ENCODE data around the gene SMOC2.

DNA sequence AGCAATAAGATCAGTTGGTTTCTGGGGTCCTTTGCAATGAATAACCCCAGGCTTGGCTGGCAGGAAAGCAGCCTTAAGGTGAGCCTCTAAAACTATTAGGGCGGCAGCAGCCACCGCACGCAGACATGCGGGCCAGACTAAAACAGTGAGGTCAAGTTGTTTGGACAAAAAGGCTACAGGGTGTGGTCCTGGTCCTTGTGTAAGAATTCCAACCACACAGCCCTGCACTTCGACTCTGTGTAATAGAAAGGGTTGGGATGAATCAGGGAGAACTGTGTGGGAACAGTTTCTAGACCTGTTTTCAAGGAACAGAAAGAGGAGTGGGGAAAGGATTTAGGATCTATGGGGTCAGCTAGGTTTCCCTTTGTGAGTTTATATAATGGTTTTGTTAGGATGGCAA is 237.6 kb downstream of the SMOC2 start:
- TF ChIP-seq, protein P1, sequence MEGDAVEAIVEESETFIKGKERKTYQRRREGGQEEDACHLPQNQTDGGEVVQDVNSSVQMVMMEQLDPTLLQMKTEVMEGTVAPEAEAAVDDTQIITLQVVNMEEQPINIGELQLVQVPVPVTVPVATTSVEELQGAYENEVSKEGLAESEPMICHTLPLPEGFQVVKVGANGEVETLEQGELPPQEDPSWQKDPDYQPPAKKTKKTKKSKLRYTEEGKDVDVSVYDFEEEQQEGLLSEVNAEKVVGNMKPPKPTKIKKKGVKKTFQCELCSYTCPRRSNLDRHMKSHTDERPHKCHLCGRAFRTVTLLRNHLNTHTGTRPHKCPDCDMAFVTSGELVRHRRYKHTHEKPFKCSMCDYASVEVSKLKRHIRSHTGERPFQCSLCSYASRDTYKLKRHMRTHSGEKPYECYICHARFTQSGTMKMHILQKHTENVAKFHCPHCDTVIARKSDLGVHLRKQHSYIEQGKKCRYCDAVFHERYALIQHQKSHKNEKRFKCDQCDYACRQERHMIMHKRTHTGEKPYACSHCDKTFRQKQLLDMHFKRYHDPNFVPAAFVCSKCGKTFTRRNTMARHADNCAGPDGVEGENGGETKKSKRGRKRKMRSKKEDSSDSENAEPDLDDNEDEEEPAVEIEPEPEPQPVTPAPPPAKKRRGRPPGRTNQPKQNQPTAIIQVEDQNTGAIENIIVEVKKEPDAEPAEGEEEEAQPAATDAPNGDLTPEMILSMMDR (IDR thresholded peaks at IDR 0.05; ENCODE audit: poor library complexity, severe bottlenecking): no peak
- TF ChIP-seq EP300 (conservative IDR thresholded peaks at IDR 0.05; ENCODE audit: poor library complexity, severe bottlenecking) (no peak), EZH2 (IDR thresholded peaks at IDR 0.05; ENCODE audit: borderline replicate concordance, insufficient read depth, low read length, poor library complexity, severe bottlenecking) (no peak), SMC3 (conservative IDR thresholded peaks at IDR 0.05; ENCODE audit: poor library complexity) (no peak), POLR2AphosphoS5 (IDR thresholded peaks at IDR 0.05) (no peak), MXI1 (conservative IDR thresholded peaks at IDR 0.05; ENCODE audit: poor library complexity, severe bottlenecking) (no peak), TAF1 (IDR thresholded peaks at IDR 0.05; ENCODE audit: low read depth) (no peak), RAD21 (conservative IDR thresholded peaks at IDR 0.05) (no peak)
- TF ChIP-seq, protein P2, sequence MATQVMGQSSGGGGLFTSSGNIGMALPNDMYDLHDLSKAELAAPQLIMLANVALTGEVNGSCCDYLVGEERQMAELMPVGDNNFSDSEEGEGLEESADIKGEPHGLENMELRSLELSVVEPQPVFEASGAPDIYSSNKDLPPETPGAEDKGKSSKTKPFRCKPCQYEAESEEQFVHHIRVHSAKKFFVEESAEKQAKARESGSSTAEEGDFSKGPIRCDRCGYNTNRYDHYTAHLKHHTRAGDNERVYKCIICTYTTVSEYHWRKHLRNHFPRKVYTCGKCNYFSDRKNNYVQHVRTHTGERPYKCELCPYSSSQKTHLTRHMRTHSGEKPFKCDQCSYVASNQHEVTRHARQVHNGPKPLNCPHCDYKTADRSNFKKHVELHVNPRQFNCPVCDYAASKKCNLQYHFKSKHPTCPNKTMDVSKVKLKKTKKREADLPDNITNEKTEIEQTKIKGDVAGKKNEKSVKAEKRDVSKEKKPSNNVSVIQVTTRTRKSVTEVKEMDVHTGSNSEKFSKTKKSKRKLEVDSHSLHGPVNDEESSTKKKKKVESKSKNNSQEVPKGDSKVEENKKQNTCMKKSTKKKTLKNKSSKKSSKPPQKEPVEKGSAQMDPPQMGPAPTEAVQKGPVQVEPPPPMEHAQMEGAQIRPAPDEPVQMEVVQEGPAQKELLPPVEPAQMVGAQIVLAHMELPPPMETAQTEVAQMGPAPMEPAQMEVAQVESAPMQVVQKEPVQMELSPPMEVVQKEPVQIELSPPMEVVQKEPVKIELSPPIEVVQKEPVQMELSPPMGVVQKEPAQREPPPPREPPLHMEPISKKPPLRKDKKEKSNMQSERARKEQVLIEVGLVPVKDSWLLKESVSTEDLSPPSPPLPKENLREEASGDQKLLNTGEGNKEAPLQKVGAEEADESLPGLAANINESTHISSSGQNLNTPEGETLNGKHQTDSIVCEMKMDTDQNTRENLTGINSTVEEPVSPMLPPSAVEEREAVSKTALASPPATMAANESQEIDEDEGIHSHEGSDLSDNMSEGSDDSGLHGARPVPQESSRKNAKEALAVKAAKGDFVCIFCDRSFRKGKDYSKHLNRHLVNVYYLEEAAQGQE (IDR thresholded peaks at IDR 0.05; ENCODE audit: borderline replicate concordance): no peak
